Testis (tissue), 3 donors: Measurements from ENCODE around the gene NCKAP5. TPM values are rescaled to one million over a fixed set of nuclear protein-coding genes. Genes with fewer than 3 reads are reported as not detected.

ENCODE experiments used
- DNase-seq: peaks from one replicate; pipeline ENCODE4 v3.0.0-alpha.2; 2019
- H3K27ac ChIP-seq, 2 donors: fragments of 200-600 bp; sonication (generic); one replicate each; pipeline ENCODE4 v1.5.1; 2019
- H3K27me3 ChIP-seq: fragments of 200-600 bp; sonication (generic); one replicate; pipeline ENCODE4 v1.5.1; 2019
- H3K36me3 ChIP-seq: fragments of 200-600 bp; sonication (generic); one replicate; pipeline ENCODE4 v1.5.1; 2017; ENCODE audit warnings: low read depth; ENCODE audit errors: missing control alignments
- H3K4me1 ChIP-seq: fragments of 200-600 bp; sonication (generic); one replicate; pipeline ENCODE4 v1.5.1; 2019
- H3K4me3 ChIP-seq, 2 donors: fragments of 200-600 bp; sonication (generic); one replicate each; pipeline ENCODE4 v1.5.1; 2017 to 2019
- H3K9me3 ChIP-seq: fragments of 200-600 bp; sonication (generic); one replicate; pipeline ENCODE4 v1.5.1; 2017
- POLR2A ChIP-seq: fragments of 450-650 bp; IDR thresholded peaks from one replicate; pipeline ENCODE4 v1.6.1; 2017; ENCODE audit warnings: antibody characterized with exemption, mild to moderate bottlenecking, moderate library complexity
- WGBS, 2 donors: methylation state at CpG; one replicate each; pipeline ENCODE4 v1.1.5; 2018; 5-methylcytosine and 5-hydroxymethylcytosine counted together
- intact Hi-C: fragments of 100-400 bp; cut with DNase I; formaldehyde crosslinking; loops from one replicate; pipeline ENCODE4 v1.15.1; 2023; ENCODE audit warnings: low total_unique reads
- polyA plus RNA-seq: library from polyadenylated mRNA; stranded (reverse); fragments of 350-450 nt; fragmentation: Illumina TruSeq; extraction: RNeasy Lipid Tissue Mini Kit (QIAGEN cat#74804); gene quantifications from one replicate; pipeline ENCODE4 v1.2.3, GENCODE V29; 2014; ENCODE audit warnings: low read depth, low replicate concordance; ENCODE audit not compliant: insufficient read depth
- total RNA-seq, 2 donors: library from RNA; depleted of rRNA; stranded (reverse); fragments of >200 nt; gene quantifications; one replicate each; pipeline ENCODE4 v1.2.3, GENCODE V29; 2016
- TF ChIP-seq, protein P1 (sequence below), 3 experiments: fragments of 450-650 bp in 2 of 3; fragments of 200-600 bp in 1 of 3; sonication (generic) in 1 of 3; IDR thresholded peaks; one replicate each; pipeline ENCODE4 v1.5.1; 2016 to 2019; ENCODE audit warnings: antibody characterized with exemption in 3 of 3, mild to moderate bottlenecking in 2 of 3, moderate library complexity in 1 of 3

Gene NCKAP5
- total and polyA plus RNA-seq, 3 donors from 2014 or later = 3.0 to 7.6 (median 6.3) TPM

GRCh38 chr2:133498662-133499585 lies 69.3 kb downstream of the NCKAP5 start:
- intact Hi-C loops = no loop called here
- 92 to 94% methylated on average over 8 of the region's 8 CpGs for WGBS, 2 donors
- Histone ChIP-seq H3K36me3 (no peaks in the 10 kb centered on the region), H3K27ac (no peak overlapping the region), H3K4me1 (peaks cover 3% of the 10 kb centered on the region), H3K27me3 (no peaks in the 10 kb centered on the region), H3K4me3 (no peak overlapping the region), H3K9me3 (no peaks in the 10 kb centered on the region)
- TF ChIP-seq, protein P1, sequence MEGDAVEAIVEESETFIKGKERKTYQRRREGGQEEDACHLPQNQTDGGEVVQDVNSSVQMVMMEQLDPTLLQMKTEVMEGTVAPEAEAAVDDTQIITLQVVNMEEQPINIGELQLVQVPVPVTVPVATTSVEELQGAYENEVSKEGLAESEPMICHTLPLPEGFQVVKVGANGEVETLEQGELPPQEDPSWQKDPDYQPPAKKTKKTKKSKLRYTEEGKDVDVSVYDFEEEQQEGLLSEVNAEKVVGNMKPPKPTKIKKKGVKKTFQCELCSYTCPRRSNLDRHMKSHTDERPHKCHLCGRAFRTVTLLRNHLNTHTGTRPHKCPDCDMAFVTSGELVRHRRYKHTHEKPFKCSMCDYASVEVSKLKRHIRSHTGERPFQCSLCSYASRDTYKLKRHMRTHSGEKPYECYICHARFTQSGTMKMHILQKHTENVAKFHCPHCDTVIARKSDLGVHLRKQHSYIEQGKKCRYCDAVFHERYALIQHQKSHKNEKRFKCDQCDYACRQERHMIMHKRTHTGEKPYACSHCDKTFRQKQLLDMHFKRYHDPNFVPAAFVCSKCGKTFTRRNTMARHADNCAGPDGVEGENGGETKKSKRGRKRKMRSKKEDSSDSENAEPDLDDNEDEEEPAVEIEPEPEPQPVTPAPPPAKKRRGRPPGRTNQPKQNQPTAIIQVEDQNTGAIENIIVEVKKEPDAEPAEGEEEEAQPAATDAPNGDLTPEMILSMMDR (IDR thresholded peaks at IDR 0.05) = no peak
- TF ChIP-seq POLR2A = no peak
- no peak for DNase-seq

DNA sequence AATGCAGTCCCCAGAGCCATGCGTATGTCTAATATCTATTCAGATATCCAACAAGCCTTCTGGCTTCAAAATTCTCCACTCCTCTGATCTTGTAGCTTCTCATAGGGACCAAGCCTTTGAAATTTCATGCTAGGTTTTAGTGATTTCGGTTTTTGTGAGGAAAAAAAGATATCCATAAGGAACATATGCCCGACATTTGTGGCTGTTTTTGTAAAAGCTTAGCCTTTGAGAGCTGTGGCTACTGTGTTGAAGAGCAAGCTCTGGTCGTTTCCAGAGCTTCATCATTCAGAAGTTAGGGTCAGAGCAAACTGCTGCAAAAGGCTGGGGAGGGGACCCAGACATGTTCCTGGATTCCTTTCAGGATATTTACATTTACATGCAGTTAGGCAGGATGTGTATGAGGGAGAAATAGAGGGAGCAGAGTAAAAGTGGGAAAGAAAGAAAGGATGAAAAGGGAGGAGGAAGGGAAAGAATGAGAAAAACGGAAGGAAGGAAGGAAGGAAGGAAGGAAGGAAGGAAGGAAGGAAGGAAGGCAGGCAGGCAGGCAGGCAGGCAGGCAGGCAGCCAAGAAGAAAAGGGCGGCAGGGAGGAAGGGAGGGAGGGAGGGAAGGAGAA lies 70.2 kb downstream of the NCKAP5 start:
- Histone ChIP-seq H3K4me1 (no peaks in the 10 kb centered on the region), H3K4me3 (no peak overlapping the region), H3K27ac (no peak overlapping the region), H3K9me3 (no peaks in the 10 kb centered on the region), H3K36me3 (no peaks in the 10 kb centered on the region), H3K27me3 (no peaks in the 10 kb centered on the region)
- 73 to 84% methylated on average over 6 of the region's 6 CpGs for WGBS, 2 donors
- no peak for TF ChIP-seq POLR2A
- TF ChIP-seq, protein P1 (IDR thresholded peaks at IDR 0.05) = no peak
- DNase-seq = no peak
- intact Hi-C loops = no loop called here

GRCh38 chr2:133497270-133497893 lies 70.9 kb downstream of the NCKAP5 start:
- no peak for TF ChIP-seq POLR2A
- TF ChIP-seq, protein P1 (IDR thresholded peaks at IDR 0.05) = no peak
- H3K4me1 ChIP-seq = no peaks in the 10 kb centered on the region
- no peak for DNase-seq
- H3K9me3 ChIP-seq = no peaks in the 10 kb centered on the region
- 86 to 88% methylated on average over 3 of the region's 3 CpGs for WGBS, 2 donors
- intact Hi-C loops = no loop called here
- H3K4me3 ChIP-seq = no peak overlapping the region
- H3K27ac ChIP-seq = no peak overlapping the region
- no peaks in the 10 kb centered on the region for H3K36me3 ChIP-seq
- no peaks in the 10 kb centered on the region for H3K27me3 ChIP-seq

DNA sequence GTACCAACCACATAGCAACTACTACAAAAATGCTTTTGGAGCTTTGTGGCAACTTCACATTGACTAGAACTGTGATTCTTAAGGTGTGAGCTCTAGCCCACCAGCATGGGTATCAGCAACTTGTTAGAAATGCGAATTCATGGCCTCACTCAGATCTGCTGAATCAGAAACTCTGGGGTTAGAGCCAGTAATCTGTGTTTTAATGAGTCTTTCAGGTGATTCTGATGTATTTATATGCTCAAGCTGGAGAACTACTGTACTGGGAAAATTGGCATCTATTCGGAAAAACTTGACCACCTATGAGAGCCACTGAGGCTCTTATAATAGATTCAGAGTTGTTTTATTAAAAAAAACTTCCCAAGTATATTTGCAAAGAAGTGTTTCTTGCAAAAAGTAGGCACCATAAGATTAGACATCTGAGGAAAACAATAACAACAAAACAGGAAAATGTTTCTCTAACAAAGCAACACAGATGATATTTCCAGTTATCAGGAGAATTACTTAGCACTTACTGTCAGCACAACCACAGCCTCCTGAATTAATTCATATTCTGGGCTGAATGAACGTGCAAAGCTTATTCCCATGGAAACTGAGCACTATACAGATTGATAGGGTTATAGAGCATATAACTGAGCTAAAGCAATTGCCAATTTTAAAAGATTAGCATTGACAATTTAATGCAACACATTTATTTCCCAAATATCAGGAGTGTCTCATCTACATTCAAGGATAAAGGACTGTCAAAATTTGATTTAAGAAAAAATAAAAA lies 71.6 kb downstream of the NCKAP5 start:
- Histone ChIP-seq H3K4me3 (no peak overlapping the region), H3K27me3 (no peaks in the 10 kb centered on the region), H3K4me1 (no peaks in the 10 kb centered on the region), H3K27ac (no peak overlapping the region), H3K9me3 (no peaks in the 10 kb centered on the region), H3K36me3 (no peaks in the 10 kb centered on the region)
- TF ChIP-seq, protein P1 (IDR thresholded peaks at IDR 0.05) = no peak
- no peak for TF ChIP-seq POLR2A
- intact Hi-C loops = no loop called here
- 81 to 85% methylated on average over 3 of the region's 3 CpGs for WGBS, 2 donors
- no peak for DNase-seq
